ENCODE measurements around the gene TRPV3.

- TF ChIP-seq CTCF (IDR thresholded peaks at IDR 0.05; ENCODE audit: borderline replicate concordance, extremely low read depth, low read length, poor library complexity, severe bottlenecking) (no peak), EZH2 (IDR thresholded peaks at IDR 0.05; ENCODE audit: borderline replicate concordance, low read depth, low read length, severe bottlenecking) (no peak)
Observed at GRCh38 chr17:3576970-3577369, 19.4 kb upstream of the TRPV3 start.

Measured in DND-41 (cell line).